C4-2B (cell line): ENCODE data around the gene ADARB2.

Experiments
- ZFX ChIP-seq: fragments of 450-650 bp; IDR thresholded peaks from 2 replicates; pipeline ENCODE4 v1.6.1; 2017
- TF ChIP-seq, protein P1 (sequence below): fragments of 450-650 bp; conservative IDR thresholded peaks from 2 replicates; pipeline ENCODE4 v1.5.1; 2017; ENCODE audit warnings: mild to moderate bottlenecking

DNA sequence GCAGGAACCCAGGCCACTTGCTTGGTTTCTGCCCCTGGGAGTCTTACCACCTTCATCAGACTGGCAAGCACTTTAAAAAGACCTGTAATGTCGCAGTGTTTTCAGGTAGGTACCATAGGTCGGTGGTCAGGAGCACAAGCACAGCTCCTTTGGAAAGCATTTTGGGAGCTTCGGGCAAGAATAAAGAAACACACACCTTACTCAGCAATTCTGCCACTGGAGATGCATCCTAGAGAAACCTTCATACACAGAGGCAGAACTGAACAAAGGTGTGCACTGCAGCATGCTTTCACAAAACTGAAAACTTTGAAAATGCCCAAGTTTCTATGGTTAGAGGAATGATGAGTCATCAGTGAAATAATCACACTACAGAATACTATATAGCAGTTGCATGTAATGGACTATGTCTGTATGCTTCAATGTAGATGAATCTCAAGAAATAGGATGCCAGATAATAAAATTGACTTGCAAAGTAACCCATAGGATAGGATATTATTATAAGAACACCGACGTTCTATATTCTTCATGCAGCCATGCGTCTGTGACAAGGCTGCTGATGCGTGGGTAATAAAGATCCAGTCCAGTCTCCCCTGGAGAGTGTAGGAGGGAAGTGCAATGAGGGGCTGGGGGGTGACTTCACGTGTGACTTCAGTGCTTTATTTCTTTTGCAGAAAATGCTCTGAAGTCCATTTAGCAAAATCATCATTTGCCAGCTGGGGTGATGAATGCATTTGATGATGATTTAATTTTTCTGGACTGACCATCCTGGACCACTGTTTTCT is 371.6 kb downstream of the ADARB2 start:
- TF ChIP-seq, protein P1, sequence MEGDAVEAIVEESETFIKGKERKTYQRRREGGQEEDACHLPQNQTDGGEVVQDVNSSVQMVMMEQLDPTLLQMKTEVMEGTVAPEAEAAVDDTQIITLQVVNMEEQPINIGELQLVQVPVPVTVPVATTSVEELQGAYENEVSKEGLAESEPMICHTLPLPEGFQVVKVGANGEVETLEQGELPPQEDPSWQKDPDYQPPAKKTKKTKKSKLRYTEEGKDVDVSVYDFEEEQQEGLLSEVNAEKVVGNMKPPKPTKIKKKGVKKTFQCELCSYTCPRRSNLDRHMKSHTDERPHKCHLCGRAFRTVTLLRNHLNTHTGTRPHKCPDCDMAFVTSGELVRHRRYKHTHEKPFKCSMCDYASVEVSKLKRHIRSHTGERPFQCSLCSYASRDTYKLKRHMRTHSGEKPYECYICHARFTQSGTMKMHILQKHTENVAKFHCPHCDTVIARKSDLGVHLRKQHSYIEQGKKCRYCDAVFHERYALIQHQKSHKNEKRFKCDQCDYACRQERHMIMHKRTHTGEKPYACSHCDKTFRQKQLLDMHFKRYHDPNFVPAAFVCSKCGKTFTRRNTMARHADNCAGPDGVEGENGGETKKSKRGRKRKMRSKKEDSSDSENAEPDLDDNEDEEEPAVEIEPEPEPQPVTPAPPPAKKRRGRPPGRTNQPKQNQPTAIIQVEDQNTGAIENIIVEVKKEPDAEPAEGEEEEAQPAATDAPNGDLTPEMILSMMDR: no peak
- TF ChIP-seq ZFX: no peak
